HCT116 (cell line): ENCODE measurements around the gene CHRNB4. TPM values are rescaled to one million over a fixed set of nuclear protein-coding genes. Genes with fewer than 3 reads are reported as not detected.

Experiments
- ATAC-seq: fragments of 200-7000 bp; cut with Tn5 transposase; 2 replicates; pipeline ENCODE4 v1.9.1; 2020; ENCODE audit warnings: mild to moderate bottlenecking, moderate library complexity
- BruUV-seq: library from RNA; stranded (reverse); fragments of 400-500 nt; replicated peaks from 2 replicates; lab custom pipeline; 2021; lab: Mats Ljungman, UMichigan
- CTCF ChIA-PET: fragments of 300-600 bp; sonication (Branson Sonifier 250); formaldehyde crosslinking; loops from one replicate; lab custom pipeline; 2021; ENCODE audit warnings: antibody characterized with exemption; lab: Charles Lee
- POLR2A ChIA-PET: fragments of 300-600, 350-600 bp; sonication (Branson Sonifier 250); formaldehyde crosslinking; loops from one replicate; lab custom pipeline; 2021; ENCODE audit warnings: antibody characterized with exemption; lab: Charles Lee
- RAD21 ChIA-PET, 2 experiments: fragments of 300-600 bp; sonication (Branson Sonifier 250); formaldehyde crosslinking; loops; one replicate each; lab custom pipeline; 2023; ENCODE audit warnings: low total read pairs in 2 of 2; ENCODE audit not compliant: uncharacterized antibody in 2 of 2, unreplicated experiment in 2 of 2, low non-redundant PET in 1 of 2; lab: Charles Lee
- DNase-seq: peaks from one replicate; pipeline ENCODE4 v3.0.0-alpha.2; 2010; ENCODE audit warnings: low read depth, low spot score
- H2AFZ ChIP-seq: fragments of 200-600 bp; shearing (Covaris generic), sonication (generic); 2 replicates; pipeline ENCODE4 v1.6.1; 2017; ENCODE audit warnings: low read depth, mixed run types, mixed read lengths, antibody characterized with exemption, low read length; ENCODE audit not compliant: poor library complexity, severe bottlenecking
- H3K27ac ChIP-seq: 2 replicates; pipeline ENCODE4 v1.5.1; 2012; ENCODE audit warnings: low read depth, low read length
- H3K27me3 ChIP-seq: fragments of 200-600 bp; sonication (generic); 2 replicates; pipeline ENCODE4 v1.6.1; 2016; ENCODE audit warnings: mixed run types, low read length, mixed read lengths; ENCODE audit not compliant: insufficient read depth
- H3K36me3 ChIP-seq, 2 experiments: fragments of 200-500 bp in 1 of 2; fragments of 200-600 bp in 1 of 2; sonication (Bioruptor generic) in 1 of 2; sonication (generic) in 1 of 2; 2 replicates each; pipeline versions ENCODE4 v1.5.1 to v1.6.1; 2014 to 2016; ENCODE audit warnings: low read length in 2 of 2, inconsistent platforms in 1 of 2, mixed read lengths in 1 of 2, mixed run types in 1 of 2; ENCODE audit not compliant: insufficient read depth in 2 of 2, control insufficient read depth in 1 of 2
- H3K4me1 ChIP-seq, 2 experiments: fragments of 200-600 bp in 1 of 2; sonication (generic) in 1 of 2; 2 replicates each; pipeline versions ENCODE4 v1.5.1 to v1.6.1; 2012 to 2017; ENCODE audit warnings: low read length in 2 of 2, inconsistent platforms in 1 of 2, mild to moderate bottlenecking in 1 of 2, mixed read lengths in 1 of 2, mixed run types in 1 of 2, moderate library complexity in 1 of 2; ENCODE audit not compliant: insufficient read depth in 2 of 2, control insufficient read depth in 1 of 2
- H3K4me2 ChIP-seq: fragments of 200-600 bp; sonication (generic); 2 replicates; pipeline ENCODE4 v1.6.1; 2017; ENCODE audit warnings: mixed run types, low read length, mixed read lengths
- H3K4me3 ChIP-seq, 2 experiments: fragments of 200-600 bp in 1 of 2; sonication (generic) in 1 of 2; replicated peaks in 1 of 2; 2 replicates each; pipeline ENCODE4 v1.5.1; 2011 to 2016; ENCODE audit warnings: low read length in 2 of 2, control low read depth in 1 of 2, low read depth in 1 of 2, mild to moderate bottlenecking in 1 of 2, mixed read lengths in 1 of 2, mixed run types in 1 of 2
- H3K79me2 ChIP-seq: fragments of 200-600 bp; sonication (generic); 2 replicates; pipeline ENCODE4 v1.6.1; 2017; ENCODE audit warnings: mild to moderate bottlenecking, mixed run types, low read length, moderate library complexity, mixed read lengths; ENCODE audit not compliant: insufficient read depth
- H3K9ac ChIP-seq: fragments of 200-600 bp; sonication (generic); 2 replicates; pipeline ENCODE4 v1.6.1; 2016; ENCODE audit warnings: low read length, mixed read lengths
- H3K9me2 ChIP-seq: fragments of 200-600 bp; sonication (generic), shearing (Covaris generic); 2 replicates; pipeline ENCODE4 v1.6.1; 2017; ENCODE audit warnings: mixed run types, mild to moderate bottlenecking, moderate library complexity; ENCODE audit not compliant: insufficient read depth
- H3K9me3 ChIP-seq, 2 experiments: fragments of 200-500 bp in 1 of 2; fragments of 200-600 bp in 1 of 2; sonication (Bioruptor generic) in 1 of 2; sonication (generic) in 1 of 2; 2 replicates each; pipeline ENCODE4 v1.6.1; 2014 to 2017; ENCODE audit warnings: low read length in 2 of 2, mixed read lengths in 2 of 2, inconsistent platforms in 1 of 2, low read depth in 1 of 2, mild to moderate bottlenecking in 1 of 2, mixed run types in 1 of 2, moderate library complexity in 1 of 2; ENCODE audit not compliant: control insufficient read depth in 1 of 2, insufficient read depth in 1 of 2
- H4K20me1 ChIP-seq: fragments of 200-600 bp; sonication (generic), shearing (Covaris generic); 2 replicates; pipeline ENCODE4 v1.6.1; 2017; ENCODE audit warnings: mixed run types, mild to moderate bottlenecking, moderate library complexity; ENCODE audit not compliant: insufficient read depth
- CEBPB ChIP-seq: IDR thresholded peaks from 2 replicates; pipeline ENCODE4 v1.6.1; 2012; ENCODE audit warnings: low read depth
- EGR1 ChIP-seq: IDR thresholded peaks from 2 replicates; pipeline ENCODE4 v1.6.1; 2012; ENCODE audit warnings: low read depth
- FOSL1 ChIP-seq: IDR thresholded peaks from 2 replicates; pipeline ENCODE4 v1.6.1; 2012; ENCODE audit warnings: low read depth
- SP1 ChIP-seq: IDR thresholded peaks from 2 replicates; pipeline ENCODE4 v1.6.1; 2012; ENCODE audit warnings: low read depth
- TCF7L2 ChIP-seq: IDR thresholded peaks from 2 replicates; pipeline ENCODE4 v1.7.0; 2011; ENCODE audit warnings: borderline replicate concordance, inconsistent platforms; ENCODE audit not compliant: insufficient read depth, insufficient read length; ENCODE audit errors: extremely low read depth
- intact Hi-C: fragments of 100-400 bp; cut with micrococcal nuclease; formaldehyde crosslinking; loops from 2 replicates; pipeline ENCODE4 v1.10.0; 2022
- total RNA-seq: library from RNA; stranded (reverse); gene quantifications from one replicate; pipeline ENCODE4 v1.2.1, GENCODE V29; 2021; ENCODE audit not compliant: unreplicated experiment

CHRNB4 gene
- total RNA-seq, 1 experiment from 2014 or later = 2.0 TPM

- TF ChIP-seq EGR1 (no peak), CEBPB (no peak), TCF7L2 (no peak), FOSL1 (no peak)
- H3K36me3 ChIP-seq = no peaks in the 10 kb centered on the region; a peak in 1 of 4 replicates
- ChIA-PET POLR2A (no interaction called here), CTCF (no interaction called here), RAD21 (no interaction called here)
- DNase-seq (no peak), ATAC-seq (no peak)
- H3K9me2 ChIP-seq = no peaks in the 10 kb centered on the region
- no peak overlapping the region for H3K9ac ChIP-seq
- H3K4me2 ChIP-seq = no peak overlapping the region
- intact Hi-C loops = no loop called here
- no peak overlapping the region for H3K4me3 ChIP-seq
- no peaks in the 10 kb centered on the region for H3K27me3 ChIP-seq
- H2AFZ ChIP-seq = no peak overlapping the region
- H4K20me1 ChIP-seq = no peaks in the 10 kb centered on the region
- H3K79me2 ChIP-seq = no peaks in the 10 kb centered on the region
- no peaks in the 10 kb centered on the region for H3K4me1 ChIP-seq
- no peak overlapping the region for H3K27ac ChIP-seq
- no peaks in the 10 kb centered on the region for H3K9me3 ChIP-seq
- no TSS peak for BruUV-seq
Observed at GRCh38 chr15:78597583-78597982, 43.4 kb downstream of the CHRNB4 start.

GRCh38 chr15:78574944-78575343, 66.1 kb downstream of the CHRNB4 start:
- Histone ChIP-seq H3K4me2 (no peak overlapping the region), H3K27ac (no peak overlapping the region), H3K9me2 (no peaks in the 10 kb centered on the region), H3K4me3 (no peak overlapping the region), H3K9me3 (no peaks in the 10 kb centered on the region), H3K9ac (no peak overlapping the region), H3K36me3 (no peaks in the 10 kb centered on the region), H4K20me1 (no peaks in the 10 kb centered on the region; the same call in 1 of the 2 replicates), H2AFZ (no peak overlapping the region), H3K27me3 (no peaks in the 10 kb centered on the region), H3K4me1 (no peaks in the 10 kb centered on the region), H3K79me2 (peaks cover 57% of the 10 kb centered on the region)
- DNase-seq = no peak
- POLR2A ChIA-PET = interaction anchor here (0.8 to 1.0 kb wide), 2 partner anchors 9 to 10 kb away, joined by 4 read pairs; partner anchors contain the start of gene CHRNA5
- CTCF ChIA-PET = interaction anchor here (1.6 kb wide), 1 partner anchor 10 kb away, joined by 6 read pairs; the partner anchor contains the start of gene CHRNA5
- RAD21 ChIA-PET = no interaction called here
- no TSS peak for BruUV-seq
- no peak for TF ChIP-seq SP1
- ATAC-seq = no peak
- intact Hi-C loops = no loop called here

Other genes starting within 250 kb of the CHRNB4 start
- 57.6 TPM for gene IREB2, start 203.0 kb downstream of the CHRNB4 start, total RNA-seq
- gene HYKK, start 133.6 kb downstream of the CHRNB4 start, total RNA-seq = 6.2 TPM
- gene PSMA4, start 100.8 kb downstream of the CHRNB4 start, total RNA-seq = 294 TPM
- gene CHRNA5, start 75.7 kb downstream of the CHRNB4 start, total RNA-seq = 25.2 TPM
- gene CHRNA3, start 20.2 kb downstream of the CHRNB4 start, total RNA-seq = not detected
- gene ADAMTS7, start 170.3 kb upstream of the CHRNB4 start, total RNA-seq = 12.0 TPM
- 273 TPM for gene MORF4L1, start 231.7 kb upstream of the CHRNB4 start, total RNA-seq